Measurements from ENCODE around the gene BBLN.

- TF ChIP-seq CTCF (conservative IDR thresholded peaks at IDR 0.05; ENCODE audit: low read depth, low read length) (no peak), EZH2 (IDR thresholded peaks at IDR 0.05; ENCODE audit: borderline replicate concordance, low read depth, low read length, poor library complexity, severe bottlenecking) (no peak)
These were observed 40.9 kb upstream of the BBLN start for GRCh38 chr9:128118971-128119665.
